Measurements from ENCODE around the gene CCNYL1.
"Not testable (repeated sequence)": the region's sequence is repeated elsewhere in the genome, so short reads cannot be mapped to it uniquely, and the experiment has no call there.

CCNYL1 gene

DNA sequence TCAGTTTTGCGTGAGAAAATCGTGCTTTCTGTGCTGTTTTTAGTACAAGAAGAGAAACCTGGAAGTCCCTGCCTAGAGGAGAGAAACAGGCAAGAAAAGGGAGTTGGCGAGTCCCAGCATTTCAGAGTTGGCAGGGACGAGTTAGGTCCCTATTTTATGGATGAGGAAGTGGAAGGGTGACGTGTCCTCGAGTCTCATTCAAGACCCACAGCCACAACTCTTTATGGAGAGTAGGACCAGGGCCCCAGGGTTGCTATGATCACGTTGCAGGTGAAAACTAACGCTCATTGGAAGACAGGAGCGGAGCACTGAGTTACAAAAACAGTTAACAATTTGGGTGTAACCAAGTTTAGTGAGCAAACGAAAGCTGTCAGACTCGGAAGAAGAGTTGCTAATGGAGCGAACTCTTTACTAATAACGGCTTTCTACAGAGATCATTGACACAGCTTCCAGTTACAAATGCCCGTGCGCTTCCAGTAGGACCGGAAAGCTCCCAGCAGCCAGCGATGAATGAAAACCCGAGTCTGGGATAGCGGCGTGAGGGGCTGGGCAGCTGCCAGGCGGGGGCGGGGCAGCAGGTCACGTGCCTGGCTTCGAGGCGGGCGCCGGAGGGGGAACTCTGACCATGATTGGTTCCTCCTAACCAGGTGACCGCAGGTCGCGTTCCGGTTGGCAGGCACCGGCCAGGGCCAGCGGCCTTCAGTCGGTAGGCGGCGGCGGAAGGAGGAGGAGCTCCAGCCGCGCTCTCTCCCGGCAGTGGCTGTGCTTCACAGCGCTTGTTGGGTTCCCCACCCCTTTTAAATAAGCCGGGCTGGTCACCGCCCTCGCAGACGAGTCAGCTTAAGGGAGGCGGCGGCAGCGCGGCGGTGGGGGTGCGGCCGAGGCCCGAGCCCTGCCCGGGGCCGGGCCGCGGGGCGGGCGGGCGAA lies at the start of gene CCNYL1:
Gene CCNYL1, plus strand, starts transcription at position 827 of the 927 bp plus-strand sequence. CDS start 257 bp downstream, outside the sequence.
- FAIRE-seq, result peak; percentile 53

DNA sequence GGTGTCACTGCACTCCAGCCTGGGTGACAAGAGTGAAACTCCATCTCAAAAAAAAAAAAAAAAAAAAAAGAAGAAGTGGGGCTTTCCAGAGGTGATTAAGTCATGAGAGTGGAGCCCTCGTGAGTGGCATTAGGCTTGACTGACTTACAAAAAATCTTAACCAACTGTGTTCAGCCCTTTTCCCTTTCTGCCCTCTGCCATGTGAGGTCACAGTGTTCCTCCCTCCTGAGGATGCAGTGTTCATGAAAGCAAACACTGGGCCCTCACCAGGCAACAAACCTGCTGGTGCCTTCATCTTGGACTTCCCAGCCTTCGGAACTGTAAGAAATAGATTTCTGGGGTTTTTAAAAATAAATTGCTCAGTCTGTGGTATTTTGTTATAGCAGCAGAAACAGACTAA lies 49.2 kb upstream of the CCNYL1 start:
- no peak for FAIRE-seq

GRCh38 chr2:207663870-207664545 lies 47.4 kb upstream of the CCNYL1 start:
- FAIRE-seq, result no peak

DNA sequence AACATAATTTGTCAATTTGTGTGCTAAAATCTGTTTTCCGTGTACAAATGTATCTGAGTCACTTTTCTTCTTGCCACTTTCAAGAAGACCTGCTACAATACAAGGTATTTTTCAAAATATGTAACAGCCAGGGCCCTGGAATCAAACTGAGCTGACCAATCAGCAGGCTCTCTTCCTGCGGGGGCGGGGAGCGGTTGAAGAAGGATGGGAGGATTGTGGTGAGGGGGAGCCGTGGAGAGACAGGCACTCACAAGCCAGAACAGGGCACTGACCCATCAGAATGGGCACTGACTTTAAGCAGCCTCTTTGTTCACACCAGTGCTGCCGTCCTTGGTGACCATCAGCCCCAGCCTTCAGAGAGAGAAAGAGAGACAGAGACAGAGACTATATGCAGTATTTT lies 40.6 kb upstream of the CCNYL1 start:
- no peak for FAIRE-seq

DNA sequence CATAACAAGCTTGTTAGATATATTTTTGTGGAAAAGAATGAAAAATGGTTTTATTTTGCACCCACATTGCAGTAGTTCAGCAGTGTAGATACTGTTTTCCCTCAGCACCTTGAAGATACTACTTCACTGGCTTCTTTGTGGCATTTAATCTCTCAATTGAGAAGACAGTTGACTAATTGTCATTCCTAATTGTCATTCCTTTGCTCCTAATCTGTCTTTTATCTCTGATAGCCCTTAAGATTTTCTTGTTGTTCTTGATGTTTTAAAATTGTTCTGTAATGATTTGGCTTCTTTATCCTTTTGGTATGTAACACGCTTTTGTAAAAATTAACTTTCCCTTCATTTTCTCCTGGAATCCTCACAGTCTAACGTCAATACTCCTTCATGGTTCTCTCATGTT lies 38.0 kb upstream of the CCNYL1 start:
- FAIRE-seq, result no peak

- FAIRE-seq, result no peak
These were observed 37.1 kb upstream of the CCNYL1 start for GRCh38 chr2:207674266-207674774.

GRCh38 chr2:207674826-207675225 lies 36.6 kb upstream of the CCNYL1 start:
- no peak for FAIRE-seq

DNA sequence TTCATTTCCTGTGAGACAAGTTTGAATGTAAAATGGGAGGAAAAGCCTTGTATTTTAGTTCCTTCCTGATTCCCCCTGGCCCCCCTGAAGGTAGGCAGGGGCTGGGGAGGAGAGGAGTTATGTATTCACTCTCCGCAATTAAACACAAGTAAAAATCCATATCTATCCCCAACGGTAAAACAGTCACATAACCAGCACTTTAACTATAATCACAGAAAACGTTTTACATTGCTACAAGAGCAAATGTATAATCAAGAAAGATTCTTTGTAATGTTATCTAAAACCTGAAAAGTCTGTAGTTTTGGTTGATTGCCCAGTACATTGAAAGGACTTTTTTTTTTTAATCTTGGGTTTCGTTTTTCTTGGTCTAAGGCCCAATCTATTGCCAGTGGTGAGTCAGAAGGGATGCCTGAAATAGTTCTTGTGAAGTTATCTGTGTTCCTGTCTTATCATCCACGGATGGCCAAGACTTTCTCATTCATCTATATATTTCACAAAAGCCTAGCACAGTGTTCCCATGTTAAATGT lies 34.5 kb upstream of the CCNYL1 start:
- FAIRE-seq, result no peak

DNA sequence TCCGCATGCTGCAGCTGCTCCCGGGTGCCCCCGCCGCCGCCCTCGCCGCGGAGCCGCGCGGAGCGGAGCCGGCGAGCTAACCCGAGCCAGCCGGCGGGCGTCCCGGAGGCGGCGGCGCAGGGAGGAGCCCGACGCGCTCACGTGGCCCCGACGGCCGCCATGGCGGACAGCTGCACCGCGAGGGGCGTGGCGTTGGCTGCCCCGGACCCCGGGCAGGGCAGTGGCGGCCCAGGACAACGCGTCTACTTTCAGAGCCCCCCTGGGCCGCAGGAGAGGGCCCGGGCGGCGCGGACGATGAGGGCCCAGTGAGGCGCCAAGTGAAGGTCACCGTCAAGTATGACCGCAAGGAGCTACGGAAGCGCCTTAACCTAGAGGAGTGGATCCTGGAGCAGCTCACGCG lies 30.0 kb upstream of the CCNYL1 start:
- FAIRE-seq, result no peak

GRCh38 chr2:207682557-207682956 lies 28.9 kb upstream of the CCNYL1 start:
- no peak for FAIRE-seq

GRCh38 chr2:207683438-207683837 lies 28.0 kb upstream of the CCNYL1 start:
- FAIRE-seq, result no peak

DNA sequence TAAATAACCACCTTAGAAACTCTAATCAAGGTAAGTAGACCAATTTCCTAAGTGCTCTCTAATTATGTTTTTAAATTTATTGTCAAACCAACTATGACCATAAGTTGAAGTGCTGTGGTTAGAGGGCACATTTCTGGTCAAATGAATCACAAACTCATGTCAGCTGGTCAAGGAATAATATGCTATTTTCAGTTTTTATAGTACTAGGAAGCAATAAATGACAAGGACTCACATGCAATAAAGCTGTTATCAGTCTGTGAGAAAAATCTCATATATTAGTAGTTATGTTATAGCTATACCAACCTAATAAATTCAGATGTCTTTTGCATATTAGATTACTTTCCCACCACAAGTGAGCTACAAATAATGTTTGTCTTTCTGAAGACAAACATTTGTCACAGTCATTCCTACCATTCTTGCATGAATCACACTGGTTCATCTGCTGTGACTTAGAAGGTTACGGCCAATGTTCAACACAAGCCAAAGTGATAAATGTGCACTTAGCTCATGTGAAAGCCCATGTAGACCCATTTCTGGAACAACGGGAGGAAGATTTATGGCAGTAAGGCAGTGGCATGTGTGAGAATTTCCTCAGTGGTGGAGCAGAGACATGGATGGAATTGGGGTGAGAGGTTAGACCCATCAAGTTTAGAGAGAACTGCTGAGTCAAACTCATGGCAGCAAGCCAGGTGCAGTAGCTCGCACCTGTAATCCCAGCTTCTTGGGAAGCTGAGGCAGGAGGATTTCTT lies 27.4 kb upstream of the CCNYL1 start:
- no peak for FAIRE-seq

DNA sequence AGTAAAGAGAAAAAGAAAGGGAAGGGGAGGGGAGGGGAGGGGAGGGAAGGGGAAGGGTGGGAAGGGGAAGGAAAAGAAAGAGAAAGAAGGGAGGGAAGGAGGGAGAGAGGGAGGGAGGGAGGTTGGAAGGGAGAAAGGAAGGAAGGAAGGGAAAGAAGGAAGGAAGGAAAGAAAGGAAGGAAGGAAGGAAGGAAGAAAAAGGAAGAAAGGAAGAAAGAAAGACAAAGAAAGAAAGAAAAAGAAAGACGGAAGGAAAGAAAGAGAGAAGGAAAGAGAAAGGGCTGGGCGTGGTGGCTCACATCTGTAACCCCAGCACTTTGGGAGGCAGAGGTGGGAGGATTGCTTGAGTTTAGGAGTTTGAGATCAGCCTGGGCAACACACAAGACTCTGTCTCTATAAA lies 24.6 kb upstream of the CCNYL1 start:
- no peak for FAIRE-seq

DNA sequence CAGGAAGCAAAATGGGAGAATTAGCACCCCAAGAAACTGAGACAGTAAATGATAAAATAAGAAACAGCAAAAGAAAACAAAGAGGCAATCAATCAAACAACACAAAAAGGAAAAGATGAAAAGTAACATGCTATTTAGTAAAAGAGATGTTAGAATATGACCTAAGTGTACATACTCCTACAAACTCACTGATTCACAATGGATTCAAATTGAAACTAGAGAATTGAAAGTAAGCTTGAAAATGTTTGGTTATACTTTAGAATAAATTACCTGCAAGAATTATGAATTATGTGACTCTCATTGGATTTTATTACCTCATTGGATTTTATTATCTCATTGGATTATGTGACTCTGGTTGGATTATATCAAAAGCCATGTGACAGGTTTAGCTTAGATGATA lies 22.8 kb upstream of the CCNYL1 start:
- FAIRE-seq, result no peak

- not testable (repeated sequence) for FAIRE-seq
These were observed 20.5 kb upstream of the CCNYL1 start for GRCh38 chr2:207690845-207691461.

DNA sequence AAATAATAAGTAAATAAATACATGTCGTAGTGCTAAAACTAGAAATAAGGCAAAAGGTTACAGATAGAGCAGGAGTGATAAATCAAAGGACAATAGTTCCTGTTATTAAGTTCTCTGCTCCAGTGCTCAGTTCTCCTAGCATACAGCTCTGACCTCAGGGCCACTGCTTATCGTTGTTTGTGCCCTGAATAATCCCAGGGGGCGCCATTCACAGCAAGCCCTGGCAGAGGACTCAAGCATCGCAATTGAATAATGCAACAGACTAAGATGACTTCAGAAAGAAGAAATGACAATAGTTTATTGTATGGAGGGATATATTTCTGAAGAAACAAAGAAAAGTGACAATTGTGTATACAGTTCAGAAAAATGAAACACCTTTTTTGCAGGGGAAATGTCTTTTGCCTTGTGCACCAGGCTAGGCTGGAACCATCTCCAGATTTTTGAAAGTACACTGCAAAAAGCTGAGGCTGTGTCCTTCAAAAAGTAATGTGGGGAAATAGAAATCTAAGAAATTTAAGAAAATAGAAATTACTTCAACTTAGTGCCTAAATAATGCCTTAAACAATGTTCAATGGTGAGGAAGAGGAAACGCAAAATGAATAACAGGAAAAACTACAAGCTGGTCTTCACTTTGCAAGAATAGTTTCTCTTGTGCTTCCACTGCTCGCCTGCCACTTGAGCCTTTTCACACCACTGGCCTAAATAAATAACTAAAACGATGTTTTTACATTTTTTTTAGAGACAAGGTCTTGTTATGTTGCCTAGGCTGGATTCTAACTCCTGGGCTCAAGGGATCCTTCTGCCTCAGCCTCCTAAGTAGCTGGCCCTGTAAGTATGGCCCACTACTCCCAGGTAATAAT lies 19.0 kb upstream of the CCNYL1 start:
- FAIRE-seq, result no peak

- no peak for FAIRE-seq
These were observed 17.7 kb upstream of the CCNYL1 start for GRCh38 chr2:207693641-207694249.

GRCh38 chr2:207694811-207695281 lies 16.6 kb upstream of the CCNYL1 start:
- no peak for FAIRE-seq

DNA sequence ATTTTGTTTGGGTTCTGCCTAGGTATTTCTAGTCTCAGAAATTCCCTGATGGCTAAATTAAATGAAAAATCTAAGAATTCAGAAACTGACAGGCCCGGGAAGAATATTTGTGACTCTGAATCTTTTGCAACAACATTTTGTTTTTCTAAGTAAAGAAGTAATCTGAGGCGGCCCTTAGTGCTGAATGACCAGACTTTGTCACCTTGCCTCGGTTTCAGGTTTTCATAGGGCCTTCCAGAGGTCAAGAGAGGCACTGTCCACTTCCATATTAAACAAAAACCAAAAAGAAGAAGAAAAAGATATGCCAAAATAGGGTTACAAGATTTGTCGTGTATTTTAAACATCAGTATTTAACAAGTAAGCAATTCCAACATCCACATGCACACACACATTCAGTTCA lies 16.1 kb upstream of the CCNYL1 start:
- FAIRE-seq, result no peak

DNA sequence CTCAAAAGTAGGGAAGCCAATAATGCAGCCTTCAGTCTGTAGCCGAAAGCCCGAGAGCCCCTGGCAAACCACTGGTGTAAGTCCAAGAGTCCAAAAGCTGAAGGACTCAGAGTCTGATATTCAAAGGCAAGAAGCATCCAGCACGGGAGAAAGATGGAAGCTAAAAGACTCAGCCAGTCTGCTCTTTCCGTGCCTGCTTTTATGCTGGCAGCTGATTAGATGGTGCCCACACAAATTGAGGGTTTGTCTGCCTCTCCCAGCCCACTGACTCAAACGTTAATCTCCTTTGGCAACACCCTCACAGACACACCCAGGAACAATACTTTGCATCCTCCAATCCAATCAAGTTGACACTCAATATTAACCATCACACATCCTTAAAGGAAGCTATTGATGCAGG lies 14.5 kb upstream of the CCNYL1 start:
- not testable (repeated sequence) for FAIRE-seq

DNA sequence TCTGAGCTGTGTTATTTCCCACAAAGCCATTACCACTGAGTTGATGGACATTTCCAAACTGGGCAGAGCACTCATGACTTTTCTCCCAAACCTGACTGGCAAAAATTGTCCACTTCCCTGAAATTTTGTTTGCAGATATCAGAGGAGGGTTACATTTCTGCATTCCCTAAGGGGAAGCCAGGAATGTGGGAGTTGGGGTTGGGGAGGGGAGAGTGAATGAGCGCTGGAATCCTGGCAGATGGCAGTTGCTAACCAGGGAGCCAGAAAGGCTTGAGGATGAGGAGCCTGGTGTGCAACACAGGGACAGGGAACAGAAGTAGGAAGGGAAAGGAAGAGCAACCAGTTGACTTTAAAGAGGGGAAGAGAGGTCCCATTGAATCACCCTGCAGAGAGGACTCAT lies 14.0 kb upstream of the CCNYL1 start:
- FAIRE-seq, result no peak

Data from colon (tissue), 2 donors.